ENCODE measurements around the gene HEPHL1. TPM values are rescaled to one million over a fixed set of nuclear protein-coding genes. Genes with fewer than 3 reads are reported as not detected.
A peak's percentile ranks its signal among the peaks of the same experiment; 100 is the strongest.
"Not testable (repeated sequence)": the region's sequence is repeated elsewhere in the genome, so short reads cannot be mapped to it uniquely, and the experiment has no call there.

Gene HEPHL1, protein sequence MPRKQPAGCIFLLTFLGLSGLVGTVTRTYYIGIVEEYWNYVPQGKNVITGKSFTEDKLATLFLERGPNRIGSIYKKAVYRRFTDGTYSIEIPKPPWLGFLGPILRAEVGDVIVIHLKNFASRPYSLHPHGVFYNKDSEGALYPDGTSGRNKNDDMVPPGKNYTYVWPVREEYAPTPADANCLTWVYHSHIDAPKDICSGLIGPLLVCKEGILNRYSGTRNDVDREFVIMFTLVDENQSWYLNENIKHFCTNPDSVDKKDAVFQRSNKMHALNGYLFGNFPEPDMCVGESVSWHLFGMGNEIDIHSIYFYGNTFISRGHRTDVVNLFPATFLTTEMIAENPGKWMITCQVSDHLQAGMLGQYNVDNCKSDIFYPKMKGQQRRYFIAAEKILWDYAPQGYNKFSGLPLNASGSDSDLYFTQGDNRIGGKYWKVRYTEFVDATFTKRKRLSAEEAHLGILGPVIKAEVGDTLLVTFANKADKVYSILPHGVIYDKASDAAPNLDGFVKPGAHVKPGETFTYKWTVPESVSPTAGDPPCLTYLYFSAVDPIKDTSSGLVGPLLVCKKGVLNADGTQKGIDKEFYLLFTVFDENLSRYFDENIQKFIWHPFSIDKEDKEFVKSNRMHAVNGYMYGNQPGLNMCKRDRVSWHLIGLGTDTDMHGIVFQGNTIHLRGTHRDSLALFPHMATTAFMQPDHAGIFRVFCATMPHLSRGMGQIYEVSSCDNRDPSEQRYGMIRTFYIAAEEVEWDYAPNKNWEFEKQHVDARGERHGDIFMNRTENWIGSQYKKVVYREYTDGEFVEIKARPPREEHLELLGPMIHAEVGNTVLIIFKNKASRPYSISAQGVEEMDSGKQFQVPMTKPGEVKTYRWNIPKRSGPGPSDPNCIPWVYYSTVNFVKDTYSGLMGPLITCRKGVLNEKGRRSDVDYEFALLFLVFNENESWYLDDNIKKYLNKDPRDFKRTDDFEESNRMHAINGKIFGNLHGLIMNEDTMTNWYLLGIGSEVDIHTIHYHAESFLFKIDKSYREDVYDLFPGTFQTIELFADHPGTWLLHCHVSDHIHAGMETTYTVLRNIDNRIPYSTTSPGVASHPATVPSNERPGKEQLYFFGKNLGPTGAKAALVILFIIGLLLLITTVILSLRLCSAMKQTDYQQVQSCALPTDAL
- total RNA-seq (2014; rRNA removed; shearing (Covaris generic)), result not detected in 2 replicates

DNA sequence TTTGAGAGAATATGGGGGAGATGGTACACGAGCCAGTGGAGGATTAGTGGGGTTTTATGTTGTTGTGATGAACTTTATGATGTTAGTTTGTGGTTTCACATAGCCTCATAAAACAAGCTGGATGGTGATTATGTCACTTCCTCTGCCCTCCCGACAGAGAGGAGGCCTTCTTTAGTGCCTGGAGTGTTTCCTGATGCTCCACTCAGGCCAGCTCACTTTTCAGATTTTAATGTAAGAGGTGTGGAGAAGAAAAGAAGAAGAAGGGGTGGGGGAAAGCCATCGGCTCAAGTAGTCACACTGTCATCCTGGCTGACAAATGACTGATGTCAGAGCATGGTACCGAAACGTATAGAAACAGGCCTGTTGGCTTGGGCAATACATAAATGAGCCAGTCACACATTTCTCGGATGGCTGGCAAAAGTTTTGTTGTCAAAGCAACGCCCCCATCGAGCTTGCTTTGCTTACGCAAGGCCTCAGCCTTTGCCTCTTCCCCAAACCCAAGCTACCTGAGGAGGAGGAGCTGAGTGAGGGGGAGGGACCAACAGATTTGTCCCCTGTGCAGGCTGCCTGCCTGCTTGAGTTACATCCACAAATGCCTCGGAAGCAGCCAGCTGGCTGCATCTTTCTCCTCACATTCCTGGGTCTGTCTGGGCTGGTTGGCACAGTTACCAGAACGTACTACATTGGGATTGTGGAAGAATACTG is at the start of gene HEPHL1:
Gene HEPHL1, plus strand, starts transcription at position 578 of the 705 bp plus-strand sequence. Its CDS starts 15 bp downstream, at position 593.
- Histone ChIP-seq H3K27ac (no peak within 1 kb of the TSS), H3K36me3 (no peaks in the 10 kb centered on the region), H3K4me1 (no peaks in the 10 kb centered on the region), H3K4me3 (no peak within 1 kb of the TSS), H3K9me3 (replicated peaks) (no peaks in the 10 kb centered on the region), H3K27me3 (no peaks in the 10 kb centered on the region)
- peak in 1 of 2 experiments; percentile 1 for DNase-seq

DNA sequence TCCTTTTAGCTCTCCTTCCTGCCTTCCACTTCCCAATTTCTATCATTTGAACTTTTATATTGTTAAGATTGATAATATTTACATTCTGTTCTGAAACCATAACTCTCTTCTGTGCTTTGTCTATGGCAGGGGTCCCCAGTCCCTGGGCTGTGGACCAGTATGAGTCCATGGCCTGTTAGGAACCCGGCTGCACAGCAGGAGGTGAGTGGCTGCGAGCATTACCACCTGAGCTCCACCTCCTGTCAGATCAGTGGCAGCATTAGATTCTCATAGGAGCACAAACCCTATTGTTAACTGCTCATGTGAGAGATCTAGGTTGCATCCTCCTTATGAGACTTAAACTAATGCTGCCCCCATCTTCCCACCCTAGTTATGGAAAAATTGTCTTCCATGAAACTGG is 48.4 kb upstream of the HEPHL1 start:
- H3K36me3 ChIP-seq, result no peaks in the 10 kb centered on the region
- no peak overlapping the region for H3K4me3 ChIP-seq
- H3K9me3 ChIP-seq (replicated peaks), result no peaks in the 10 kb centered on the region
- H3K4me1 ChIP-seq, result no peaks in the 10 kb centered on the region
- H3K27ac ChIP-seq, result no peak overlapping the region
- DNase-seq, result no peak
- H3K27me3 ChIP-seq, result no peaks in the 10 kb centered on the region

DNA sequence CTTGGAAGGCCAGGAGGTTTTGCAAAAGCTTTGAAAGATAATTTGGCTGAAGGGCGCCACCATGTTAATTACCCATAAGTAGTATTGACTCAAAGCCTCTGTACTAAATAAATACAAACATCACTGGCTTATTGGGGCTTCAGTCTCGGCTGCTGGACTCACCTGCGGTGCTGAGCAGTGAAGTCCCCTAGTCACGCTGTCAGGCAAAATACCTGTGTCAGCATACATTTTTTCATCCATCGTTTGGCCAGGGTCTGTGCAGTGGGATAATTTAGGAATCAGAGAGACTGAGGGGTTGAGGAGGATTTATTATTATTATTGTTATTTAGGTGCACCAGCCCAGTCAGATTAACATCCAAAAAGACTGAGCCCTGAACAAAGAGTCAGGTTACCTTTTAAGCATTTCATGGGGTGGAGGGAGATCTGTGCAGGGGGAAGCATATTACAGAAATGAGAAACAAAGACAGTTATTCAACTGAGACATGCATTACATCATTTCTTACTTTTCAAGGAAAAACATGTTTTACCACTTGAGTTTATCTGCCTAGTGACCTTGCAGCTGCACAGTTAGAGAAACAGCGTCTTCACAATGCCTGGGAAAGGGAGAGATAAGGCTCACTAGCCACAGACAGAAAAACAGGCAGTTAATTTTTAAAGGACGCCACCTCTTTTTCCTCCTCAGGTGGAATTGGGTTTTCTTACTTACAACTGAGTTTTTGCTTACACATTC is 47.7 kb upstream of the HEPHL1 start:
- H3K27me3 ChIP-seq; H3K9me3 ChIP-seq (replicated peaks); DNase-seq; H3K36me3 ChIP-seq; H3K4me1 ChIP-seq; H3K27ac ChIP-seq; H3K4me3 ChIP-seq: not testable (repeated sequence)

DNA sequence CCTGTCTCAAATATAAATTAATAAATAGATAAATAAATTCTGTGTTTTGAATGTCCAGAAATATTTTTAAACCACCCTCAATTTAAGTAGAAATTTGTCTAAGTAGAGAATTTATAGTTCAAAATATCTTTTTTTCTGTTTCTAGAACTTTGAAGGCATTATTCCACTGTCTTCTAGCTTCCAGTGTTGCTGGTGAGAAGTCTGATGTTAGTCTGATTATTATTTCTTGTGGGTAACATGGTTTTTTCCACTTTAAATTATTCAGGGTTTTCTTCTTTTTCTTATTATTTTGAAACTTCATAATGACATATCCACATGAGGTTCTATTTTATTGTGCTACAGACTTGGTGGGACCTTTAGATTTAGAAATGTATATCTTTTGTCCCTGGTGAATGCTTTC is 46.4 kb upstream of the HEPHL1 start:
- no peak overlapping the region for H3K27ac ChIP-seq
- H3K9me3 ChIP-seq (replicated peaks), result no peaks in the 10 kb centered on the region
- H3K4me3 ChIP-seq, result no peak overlapping the region
- H3K4me1 ChIP-seq, result no peaks in the 10 kb centered on the region
- H3K36me3 ChIP-seq, result no peaks in the 10 kb centered on the region
- no peak for DNase-seq
- H3K27me3 ChIP-seq, result no peaks in the 10 kb centered on the region

DNA sequence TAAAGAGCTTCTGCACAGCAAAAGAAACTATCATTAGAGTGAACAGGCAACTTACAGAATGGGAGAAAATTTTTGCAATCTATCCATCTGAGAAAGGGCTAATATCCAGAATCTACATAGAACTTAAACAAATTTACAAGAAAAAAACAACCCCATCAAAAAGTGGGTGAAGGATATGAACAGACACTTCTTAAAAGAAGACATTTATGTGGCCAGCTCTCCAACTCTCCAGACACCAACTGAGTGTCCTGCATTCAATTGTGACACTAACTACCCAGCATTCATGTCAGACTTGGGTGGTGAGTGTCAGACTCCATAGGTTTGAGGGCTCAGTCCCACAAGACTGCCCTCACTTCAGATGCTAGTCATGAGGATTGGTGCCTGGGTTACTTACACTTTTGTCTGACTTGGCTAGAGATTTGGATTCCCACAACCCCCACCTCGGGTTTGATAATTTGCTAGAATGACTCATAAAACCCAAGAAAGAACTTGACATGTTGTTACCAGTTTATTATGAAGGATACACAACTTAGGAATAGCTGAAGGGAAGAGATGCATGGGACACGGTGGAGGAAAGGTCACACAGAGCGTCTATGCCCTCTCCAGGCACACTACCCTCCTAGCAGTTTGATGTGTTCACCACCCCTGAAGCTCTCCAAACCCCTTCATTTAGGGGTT is 44.4 kb upstream of the HEPHL1 start:
- H3K9me3 ChIP-seq (replicated peaks), result not testable (repeated sequence)

DNA sequence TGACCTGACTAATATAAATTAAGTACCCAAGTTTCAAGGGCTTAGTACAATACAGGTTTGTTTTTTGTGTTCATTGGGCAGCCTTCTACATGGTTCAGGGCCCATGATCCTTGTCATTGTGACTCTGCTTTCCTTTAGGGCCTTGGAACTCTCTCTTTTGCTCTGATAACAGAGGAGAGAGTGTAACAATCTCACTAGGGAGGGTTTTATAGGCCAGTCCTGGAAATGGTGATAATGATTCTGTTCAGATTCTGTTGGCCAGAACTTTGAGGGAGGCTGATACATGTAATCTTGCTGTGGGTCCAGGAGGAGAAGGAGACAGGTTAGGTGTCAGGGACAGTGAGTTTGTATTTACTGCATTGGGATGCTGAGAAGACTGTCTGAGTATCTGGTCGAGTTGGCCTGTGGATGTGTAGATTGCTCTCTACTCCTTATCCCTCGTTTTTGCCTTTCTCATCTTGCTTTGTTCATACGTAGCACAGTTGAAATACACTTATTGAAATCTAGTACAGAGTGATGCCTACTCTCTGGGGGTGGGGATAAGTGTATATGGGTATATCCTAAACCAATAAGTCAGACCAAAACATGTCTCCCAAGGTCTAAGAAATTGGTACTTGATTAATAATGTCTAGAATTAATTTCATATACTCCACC is 37.5 kb upstream of the HEPHL1 start:
- Histone ChIP-seq H3K4me3 (no peak overlapping the region), H3K27ac (no peak overlapping the region), H3K27me3 (no peaks in the 10 kb centered on the region), H3K4me1 (no peaks in the 10 kb centered on the region), H3K9me3 (replicated peaks) (no peaks in the 10 kb centered on the region), H3K36me3 (no peaks in the 10 kb centered on the region)
- DNase-seq, result no peak

More for the DNA sequence above, 44.4 kb upstream of the HEPHL1 start:
- not testable (repeated sequence) for H3K4me3 ChIP-seq, H3K36me3 ChIP-seq, H3K27ac ChIP-seq, H3K4me1 ChIP-seq, H3K27me3 ChIP-seq, DNase-seq

DNA sequence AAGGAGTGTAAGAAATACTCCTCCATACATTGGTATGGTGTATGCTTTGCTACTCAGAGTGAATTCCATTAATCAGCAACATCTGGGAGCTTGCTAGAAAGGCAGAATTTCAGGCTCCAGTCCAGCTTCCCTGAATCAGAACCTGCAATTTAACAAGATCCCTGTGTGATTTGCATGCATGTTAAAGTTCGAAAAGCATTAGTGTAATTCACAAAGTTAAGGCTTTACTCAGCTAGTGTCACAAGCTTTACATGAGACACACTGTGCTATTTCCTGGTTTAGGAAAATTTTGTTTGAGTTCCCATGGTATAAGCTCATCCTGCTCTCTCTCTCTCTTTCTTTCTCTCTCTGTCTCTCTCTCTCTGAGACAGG is 37.0 kb upstream of the HEPHL1 start:
- Histone ChIP-seq H3K9me3 (replicated peaks) (no peaks in the 10 kb centered on the region), H3K36me3 (no peaks in the 10 kb centered on the region), H3K4me1 (no peaks in the 10 kb centered on the region), H3K27ac (no peak overlapping the region), H3K4me3 (no peak overlapping the region), H3K27me3 (no peaks in the 10 kb centered on the region)
- DNase-seq, result no peak

DNA sequence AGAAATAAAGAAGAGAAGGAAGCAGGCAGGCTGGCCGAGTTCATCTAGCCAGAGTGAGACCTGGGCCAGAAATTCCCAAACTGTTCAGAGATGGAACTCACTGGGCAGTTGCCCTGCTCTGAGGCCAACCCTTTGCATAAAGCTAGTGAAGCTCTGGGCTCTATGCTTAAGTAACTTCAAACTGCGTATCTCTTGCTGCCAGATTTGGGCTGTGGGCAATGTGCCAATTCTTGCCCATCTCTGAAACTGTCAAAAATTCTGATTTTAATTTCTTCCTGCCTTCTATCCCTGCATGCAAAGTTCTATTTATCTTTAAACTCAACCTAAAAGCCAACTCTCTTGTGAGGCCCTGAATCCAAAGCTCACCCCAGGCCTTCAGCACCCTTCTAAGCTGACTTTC is 36.2 kb upstream of the HEPHL1 start:
- H3K9me3 ChIP-seq (replicated peaks), result no peaks in the 10 kb centered on the region
- no peak overlapping the region for H3K4me3 ChIP-seq
- no peak overlapping the region for H3K27ac ChIP-seq
- no peaks in the 10 kb centered on the region for H3K27me3 ChIP-seq
- DNase-seq, result no peak
- no peaks in the 10 kb centered on the region for H3K4me1 ChIP-seq
- no peaks in the 10 kb centered on the region for H3K36me3 ChIP-seq

DNA sequence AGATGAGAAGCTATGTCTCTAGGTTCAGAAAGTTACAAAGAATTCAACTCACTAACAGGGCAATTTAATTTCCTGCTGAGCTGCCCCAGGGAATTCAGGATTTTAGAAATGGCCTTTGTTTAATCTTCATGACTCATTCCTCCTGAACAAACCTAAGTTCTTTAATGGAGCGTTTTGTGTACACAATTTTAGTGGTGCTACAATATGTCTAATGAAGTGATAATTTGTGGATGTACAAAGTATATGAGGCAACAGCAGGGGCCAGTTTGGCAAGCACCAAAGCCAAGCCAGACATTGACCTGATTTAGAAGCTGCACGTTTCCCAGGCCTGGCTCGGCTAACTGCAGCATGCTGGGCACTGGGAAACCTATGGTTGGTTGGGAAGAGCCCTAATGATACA is 34.4 kb upstream of the HEPHL1 start:
- Histone ChIP-seq H3K27ac (no peak overlapping the region), H3K4me3 (no peak overlapping the region), H3K27me3 (no peaks in the 10 kb centered on the region), H3K36me3 (no peaks in the 10 kb centered on the region), H3K9me3 (replicated peaks) (no peaks in the 10 kb centered on the region), H3K4me1 (no peaks in the 10 kb centered on the region)
- DNase-seq, result no peak

DNA sequence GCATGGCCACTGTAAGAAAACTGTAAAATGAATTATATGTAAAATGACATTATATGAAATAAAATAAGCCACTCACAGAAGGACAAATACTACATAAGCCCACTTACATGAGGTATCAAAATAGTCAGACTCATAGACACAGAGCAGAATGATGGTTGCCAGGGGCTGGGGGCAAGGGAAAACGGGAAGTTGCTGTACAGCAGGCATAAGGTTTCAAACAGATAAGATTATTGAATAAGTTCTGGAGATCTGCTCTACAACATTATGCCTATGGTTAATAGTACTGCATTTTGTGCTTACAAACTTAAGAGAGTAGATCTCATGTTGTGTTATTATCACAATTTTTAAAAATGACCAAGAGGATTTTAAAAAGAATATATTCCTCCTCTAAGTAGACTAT is 32.7 kb upstream of the HEPHL1 start:
- H3K27me3 ChIP-seq, result no peaks in the 10 kb centered on the region
- H3K9me3 ChIP-seq (replicated peaks), result no peaks in the 10 kb centered on the region
- no peak overlapping the region for H3K27ac ChIP-seq
- H3K36me3 ChIP-seq, result no peaks in the 10 kb centered on the region
- H3K4me3 ChIP-seq, result no peak overlapping the region
- H3K4me1 ChIP-seq, result no peaks in the 10 kb centered on the region
- no peak for DNase-seq

DNA sequence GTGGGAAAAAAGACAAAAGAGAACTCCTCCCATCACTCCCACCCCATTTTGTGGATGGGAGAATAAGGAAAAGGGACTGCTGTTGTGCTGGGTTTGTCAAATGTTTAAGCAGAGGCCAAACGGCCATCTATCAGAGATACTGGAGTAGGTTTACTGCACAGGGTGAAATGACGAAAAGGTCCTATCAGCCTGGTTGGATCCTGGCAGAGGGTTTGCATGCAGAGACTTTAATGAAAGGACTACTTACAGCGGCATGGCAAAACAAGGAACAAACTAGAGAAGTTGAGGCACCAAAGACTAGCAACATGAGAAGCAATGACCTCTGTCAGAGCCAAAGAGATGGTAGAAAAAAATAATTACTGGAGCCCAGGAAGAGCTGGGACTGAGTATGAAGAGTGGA is 32.2 kb upstream of the HEPHL1 start:
- no peaks in the 10 kb centered on the region for H3K36me3 ChIP-seq
- H3K27me3 ChIP-seq, result no peaks in the 10 kb centered on the region
- H3K4me3 ChIP-seq, result no peak overlapping the region
- H3K4me1 ChIP-seq, result no peaks in the 10 kb centered on the region
- H3K27ac ChIP-seq, result no peak overlapping the region
- no peaks in the 10 kb centered on the region for H3K9me3 ChIP-seq (replicated peaks)
- no peak for DNase-seq

DNA sequence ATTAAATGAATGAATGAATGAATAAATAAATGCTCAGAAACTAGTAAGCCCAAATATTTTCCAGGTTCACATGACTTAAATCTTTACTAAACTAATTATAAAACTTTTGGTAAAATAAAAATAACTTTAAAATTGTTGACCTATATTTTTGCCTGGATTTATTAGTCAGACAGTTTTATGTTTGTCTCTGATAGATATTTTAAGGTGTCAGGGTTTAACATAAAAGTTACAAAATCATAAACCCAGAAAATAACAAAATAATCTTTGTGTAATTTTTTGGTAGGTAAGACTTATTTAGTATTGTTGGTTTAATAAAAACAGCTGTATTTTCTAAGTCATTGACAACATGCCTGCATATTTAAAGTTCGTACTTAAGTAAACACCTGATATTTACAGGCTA is 27.4 kb upstream of the HEPHL1 start:
- Histone ChIP-seq H3K4me1 (no peaks in the 10 kb centered on the region), H3K36me3 (no peaks in the 10 kb centered on the region), H3K9me3 (replicated peaks) (no peaks in the 10 kb centered on the region), H3K27ac (no peak overlapping the region), H3K4me3 (no peak overlapping the region), H3K27me3 (no peaks in the 10 kb centered on the region)
- no peak for DNase-seq

DNA sequence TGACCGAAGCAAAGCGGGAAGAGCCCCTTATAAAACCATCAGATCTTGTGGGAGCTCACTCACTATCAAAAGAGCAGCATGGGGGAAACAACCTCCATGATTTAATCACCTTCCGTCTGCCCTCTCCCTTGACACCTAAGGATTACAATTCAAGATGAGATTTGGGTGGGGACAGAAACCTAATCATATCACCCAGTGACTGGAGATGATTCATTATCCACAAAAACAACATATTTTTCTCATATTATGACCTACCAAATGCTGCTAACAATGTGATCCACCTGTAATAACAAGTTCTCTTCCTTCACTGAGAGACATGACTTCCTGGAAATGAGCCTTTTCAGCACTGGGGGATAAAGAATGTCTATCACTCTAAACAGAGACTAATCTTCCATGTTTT is 23.4 kb upstream of the HEPHL1 start:
- Histone ChIP-seq H3K9me3 (replicated peaks) (no peaks in the 10 kb centered on the region), H3K4me3 (no peak overlapping the region), H3K27ac (no peak overlapping the region), H3K4me1 (no peaks in the 10 kb centered on the region), H3K36me3 (no peaks in the 10 kb centered on the region), H3K27me3 (no peaks in the 10 kb centered on the region)
- DNase-seq, result no peak
